Breast epithelium (tissue), 4 donors: ENCODE measurements around the gene MTHFR. TPM values are rescaled to one million over a fixed set of nuclear protein-coding genes. Genes with fewer than 3 reads are reported as not detected.

Source experiments
- DNase-seq, 2 donors: peaks; one replicate each; pipeline ENCODE4 v3.0.0-alpha.2; 2019; ENCODE audit warnings: low spot score in 2 of 2
- H3K27ac ChIP-seq, 2 donors: fragments of 200-600 bp; sonication (generic) in 1 of 2; one replicate each; pipeline ENCODE4 v1.5.1; 2016 to 2019; ENCODE audit warnings: mild to moderate bottlenecking in 1 of 2
- H3K27me3 ChIP-seq, 2 donors: fragments of 200-600 bp; sonication (generic) in 1 of 2; one replicate each; pipeline versions ENCODE4 v1.5.1 to v1.6.0; 2017 to 2019; ENCODE audit warnings: control low read depth in 1 of 2, mild to moderate bottlenecking in 1 of 2
- H3K36me3 ChIP-seq: fragments of 200-600 bp; one replicate; pipeline ENCODE4 v1.5.1; 2019
- H3K4me1 ChIP-seq, 2 donors: fragments of 200-600 bp; sonication (generic); one replicate each; pipeline ENCODE4 v1.5.1; 2016 to 2019; ENCODE audit warnings: control low read depth in 1 of 2
- H3K4me3 ChIP-seq, 3 donors: fragments of 200-600 bp; sonication (generic); 1 replicate in 2 of 3; 2 replicates in 1 of 3; pipeline ENCODE4 v1.5.1; 2016 to 2019; ENCODE audit warnings: mild to moderate bottlenecking in 3 of 3, moderate library complexity in 2 of 3
- H3K9me3 ChIP-seq, 2 donors: fragments of 200-600 bp; sonication (generic) in 1 of 2; one replicate each; pipeline ENCODE4 v1.5.1; 2016 to 2019; ENCODE audit warnings: control low read depth in 1 of 2
- CTCF ChIP-seq, 3 donors: fragments of 450-650 bp; IDR thresholded peaks; one replicate each; pipeline ENCODE4 v1.5.1; 2016 to 2017; ENCODE audit warnings: antibody characterized with exemption in 3 of 3, mild to moderate bottlenecking in 3 of 3, moderate library complexity in 3 of 3
- POLR2A ChIP-seq: fragments of 450-650 bp; IDR thresholded peaks from one replicate; pipeline ENCODE4 v1.6.1; 2016; ENCODE audit warnings: antibody characterized with exemption, mild to moderate bottlenecking, moderate library complexity
- POLR2AphosphoS5 ChIP-seq, 3 donors: sonication (generic); formaldehyde crosslinking; IDR thresholded peaks; one replicate each; pipeline ENCODE4 v1.6.1; 2017; ENCODE audit warnings: antibody characterized with exemption in 3 of 3
- intact Hi-C: fragments of 100-400 bp; cut with DNase I; formaldehyde crosslinking; loops from one replicate; pipeline ENCODE4 v1.15.1; 2023; ENCODE audit warnings: low total_unique reads
- total RNA-seq, 3 donors: library from RNA; depleted of rRNA; stranded (reverse); fragments of >200 nt; gene quantifications; one replicate each; pipeline ENCODE4 v1.1.0, GENCODE V29; 2016

MTHFR gene
- total RNA-seq, 3 donors from 2014 or later: 24.6 to 42.0 (median 30.0) TPM

GRCh38 chr1:11822091-11822490 lies 16.3 kb upstream of the MTHFR start:
- intact Hi-C loops: no loop called here
- no peak overlapping the region for H3K4me3 ChIP-seq
- no peak for TF ChIP-seq POLR2A
- no peak for TF ChIP-seq POLR2AphosphoS5 (IDR thresholded peaks at IDR 0.05)
- TF ChIP-seq CTCF (IDR thresholded peaks at IDR 0.05): no peak
- H3K9me3 ChIP-seq: no peaks in the 10 kb centered on the region
- H3K36me3 ChIP-seq: no peaks in the 10 kb centered on the region
- H3K27me3 ChIP-seq: no peaks in the 10 kb centered on the region
- H3K27ac ChIP-seq: no peak overlapping the region
- H3K4me1 ChIP-seq: no peaks in the 10 kb centered on the region
- peak in 1 of 2 donors; percentile 31 for DNase-seq

GRCh38 chr1:11817192-11817591 lies 11.4 kb upstream of the MTHFR start:
- peak in 1 of 2 donors; percentile 31 for DNase-seq
- H3K4me1 ChIP-seq: no peaks in the 10 kb centered on the region
- intact Hi-C loops: no loop called here
- no peaks in the 10 kb centered on the region for H3K27me3 ChIP-seq
- no peak overlapping the region for H3K27ac ChIP-seq
- H3K9me3 ChIP-seq: no peaks in the 10 kb centered on the region
- no peak overlapping the region for H3K4me3 ChIP-seq
- TF ChIP-seq POLR2AphosphoS5 (IDR thresholded peaks at IDR 0.05): no peak
- no peak for TF ChIP-seq CTCF (IDR thresholded peaks at IDR 0.05)
- no peak for TF ChIP-seq POLR2A
- no peaks in the 10 kb centered on the region for H3K36me3 ChIP-seq

GRCh38 chr1:11813021-11813420 lies 7.3 kb upstream of the MTHFR start:
- intact Hi-C loops: no loop called here
- Histone ChIP-seq H3K27me3 (no peaks in the 10 kb centered on the region), H3K9me3 (no peaks in the 10 kb centered on the region), H3K36me3 (no peaks in the 10 kb centered on the region), H3K27ac (no peak overlapping the region), H3K4me1 (no peaks in the 10 kb centered on the region), H3K4me3 (no peak overlapping the region)
- TF ChIP-seq CTCF (IDR thresholded peaks at IDR 0.05): no peak
- DNase-seq: no peak

- TF ChIP-seq POLR2AphosphoS5 (IDR thresholded peaks at IDR 0.05) (no peak), CTCF (IDR thresholded peaks at IDR 0.05) (no peak), POLR2A (no peak)
- Histone ChIP-seq H3K27ac (peak overlapping the region; percentile 98 to 100), H3K4me1 (peaks cover 13% of the 10 kb centered on the region in 2 donors), H3K9me3 (no peaks in the 10 kb centered on the region), H3K27me3 (no peaks in the 10 kb centered on the region), H3K36me3 (no peaks in the 10 kb centered on the region), H3K4me3 (peak overlapping the region; percentile 83 to 96 (median 84))
- DNase-seq: no peak
- intact Hi-C loops: no loop called here
Measured at GRCh38 chr1:11807133-11807532, 1.4 kb upstream of the MTHFR start.

GRCh38 chr1:11806307-11806936 lies 658 bp upstream of the MTHFR start:
- intact Hi-C loops: no loop called here
- Histone ChIP-seq H3K9me3 (no peaks in the 10 kb centered on the region), H3K27ac (peak overlapping the region; percentile 98 to 100), H3K4me3 (peak overlapping the region; percentile 83 to 96 (median 84)), H3K36me3 (no peaks in the 10 kb centered on the region), H3K4me1 (peaks cover 13% of the 10 kb centered on the region in 2 donors), H3K27me3 (no peaks in the 10 kb centered on the region)
- peak in 1 of 2 donors; percentile 35 for DNase-seq
- TF ChIP-seq CTCF (IDR thresholded peaks at IDR 0.05) (no peak), POLR2A (no peak), POLR2AphosphoS5 (IDR thresholded peaks at IDR 0.05) (no peak)
